H1 (cell line): ENCODE results near the gene NAXE. TPM values are rescaled to one million over a fixed set of nuclear protein-coding genes. Genes with fewer than 3 reads are reported as not detected.

Source experiments
- CREB1 ChIP-seq: IDR thresholded peaks from 2 replicates; pipeline ENCODE4 v1.6.1; 2012; ENCODE audit warnings: inconsistent platforms
- CTCF ChIP-seq, 3 experiments: IDR thresholded peaks; 1 replicate in 2 of 3; 2 replicates in 1 of 3; pipeline versions ENCODE4 v1.5.1 to v1.6.1; 2011; ENCODE audit warnings: low read length in 3 of 3, mild to moderate bottlenecking in 3 of 3, inconsistent platforms in 2 of 3, low read depth in 1 of 3, moderate library complexity in 1 of 3; ENCODE audit not compliant: insufficient read depth in 1 of 3; ENCODE audit errors: control extremely low read depth in 1 of 3
- MAFK ChIP-seq: IDR thresholded peaks from 2 replicates; pipeline ENCODE4 v1.6.1; 2012; ENCODE audit warnings: low read depth, mild to moderate bottlenecking, improper control_type of control experiment, low read length
- RFX5 ChIP-seq: IDR thresholded peaks from 2 replicates; pipeline ENCODE4 v1.6.1; 2011; ENCODE audit warnings: low read depth, low read length, improper control_type of control experiment, borderline replicate concordance
- SRF ChIP-seq: IDR thresholded peaks from 2 replicates; pipeline ENCODE4 v1.6.1; 2011; ENCODE audit warnings: mild to moderate bottlenecking, low read depth, low read length, moderate library complexity
- SUZ12 ChIP-seq: fragments of 200-600 bp; sonication (generic); IDR thresholded peaks from 2 replicates; pipeline ENCODE4 v1.6.1; 2012; ENCODE audit warnings: mild to moderate bottlenecking, inconsistent platforms, low read length, moderate library complexity, mixed read lengths
- ZNF274 ChIP-seq: IDR thresholded peaks from 2 replicates; pipeline ENCODE4 v1.7.0; 2012; ENCODE audit warnings: low read length, borderline replicate concordance; ENCODE audit errors: extremely low read depth
- polyA plus RNA-seq, 7 experiments: library from polyadenylated mRNA; depleted of rRNA in 3 of 7; stranded (reverse) in 5 of 7; unstranded in 2 of 7; fragments of >200 nt in 5 of 7; fragments of 200-250 nt in 2 of 7; gene quantifications; 1 replicate in 5 of 7; 2 replicates in 1 of 7; 4 replicates in 1 of 7; pipeline versions ENCODE4 v1.2.1 to v1.2.3, GENCODE V29; 2011 to 2013; ENCODE audit warnings: missing spikeins in 2 of 7, mixed read lengths in 2 of 7
- total RNA-seq: library from RNA; stranded (reverse); fragmentation: NEBNext Ultra II Directional; extraction: Animal tissue kit (Norgen Biotek cat#: 25700); gene quantifications from 2 replicates; pipeline ENCODE4 v1.2.1, GENCODE V29; 2021

Gene NAXE
- total and polyA plus RNA-seq, 2 of the 8 experiments (the other 6 are each of a cell fraction or from before 2014, with no cell fraction given) = 73.1 to 74.3 TPM

- TF ChIP-seq CTCF (IDR thresholded peaks at IDR 0.05; ENCODE audit: control extremely low read depth in 1 of 3, insufficient read depth in 1 of 3, low read depth in 1 of 3, low read length in 3 of 3) (no peak), CREB1 (no peak), SUZ12 (no peak), ZNF274 (no peak), SRF (no peak), RFX5 (no peak), MAFK (no peak)
- TF ChIP-seq, all 59 proteins: peak for 0
Measured at GRCh38 chr1:156553860-156554485, 37.6 kb upstream of the NAXE start (continued).
